HFFc6 (cell line): ENCODE results near the gene KLF3. TPM values are rescaled to one million over a fixed set of nuclear protein-coding genes. Genes with fewer than 3 reads are reported as not detected.

ENCODE experiments used
- DNase-seq: peaks from one replicate; pipeline ENCODE4 v3.0.0-alpha.2; 2018
- H3K27ac Mint-ChIP-seq: 2 replicates; pipeline ENCODE4 v1.8.0; 2020; ENCODE audit warnings: mild to moderate bottlenecking, mixed read lengths
- H3K27me3 Mint-ChIP-seq: 2 replicates; pipeline ENCODE4 v1.8.0; 2021; ENCODE audit warnings: mild to moderate bottlenecking, moderate library complexity, mixed read lengths; ENCODE audit not compliant: insufficient read depth
- H3K36me3 Mint-ChIP-seq: 2 replicates; pipeline ENCODE4 v1.8.0; 2021; ENCODE audit warnings: low read depth, mixed read lengths
- H3K4me1 Mint-ChIP-seq: 2 replicates; pipeline ENCODE4 v1.8.0; 2020; ENCODE audit warnings: low read depth, mixed read lengths
- H3K4me3 Mint-ChIP-seq: 2 replicates; pipeline ENCODE4 v1.8.0; 2020; ENCODE audit warnings: mild to moderate bottlenecking, moderate library complexity, mixed read lengths
- H3K9me3 Mint-ChIP-seq: 2 replicates; pipeline ENCODE4 v1.8.0; 2020; ENCODE audit warnings: mild to moderate bottlenecking, mixed read lengths
- CTCF ChIP-seq: fragments of 200-600 bp; sonication (generic); IDR thresholded peaks from 2 replicates; pipeline ENCODE4 v1.5.0; 2021; ENCODE audit warnings: antibody characterized with exemption, mild to moderate bottlenecking
- long read RNA-seq: library from polyadenylated mRNA; unstranded; transcript quantifications from one replicate; pipeline ENCODE4 v2.0.0, GENCODE V29; 2019
- total RNA-seq, 6 experiments: library from RNA; stranded (reverse); fragmentation: NEBNext Ultra II Directional; extraction: Animal tissue kit (Norgen Biotek cat#: 25700); gene quantifications; 2 replicates in 1 of 6; 3 replicates in 5 of 6; pipeline ENCODE4 v1.2.3, GENCODE V29; 2021

Gene KLF3
- total RNA-seq, result 10 to 100 TPM; 10.7 to 17.1 (median 14.0) TPM
- long read RNA-seq, full-length matches to known transcripts, result 6 of 9 reads
- long read RNA-seq, partial matches to known transcripts, result 1 of 9 reads
- long read RNA-seq, other reads (novel, unspliced or antisense), result 2 of 9 reads

GRCh38 chr4:38663801-38664705, at the start of gene KLF3:
TSS of gene KLF3 (plus strand) at chr4:38664199. CDS start at chr4:38680626, 16,427 bp downstream.
- peaks cover 12% of the 10 kb centered on the region for H3K27me3 Mint-ChIP-seq
- TF ChIP-seq CTCF, result no peak
- peak within 1 kb of the TSS; percentile 93 for H3K4me3 Mint-ChIP-seq
- peak; percentile 80 for DNase-seq
- H3K27ac Mint-ChIP-seq, result peak within 1 kb of the TSS; percentile 98
- H3K36me3 Mint-ChIP-seq, result peaks cover 11% of the 10 kb centered on the region; the same call in 1 of the 2 replicates
- no peaks in the 10 kb centered on the region for H3K9me3 Mint-ChIP-seq
- peaks cover 46% of the 10 kb centered on the region for H3K4me1 Mint-ChIP-seq

GRCh38 chr4:38614231-38614630, 49.8 kb upstream of the KLF3 start:
- H3K36me3 Mint-ChIP-seq, result no peaks in the 10 kb centered on the region
- H3K4me3 Mint-ChIP-seq, result no peak overlapping the region
- no peak overlapping the region for H3K27ac Mint-ChIP-seq
- H3K9me3 Mint-ChIP-seq, result no peaks in the 10 kb centered on the region
- peaks cover 14% of the 10 kb centered on the region for H3K27me3 Mint-ChIP-seq
- TF ChIP-seq CTCF, result no peak
- DNase-seq, result no peak
- no peaks in the 10 kb centered on the region; the same call in 1 of the 2 replicates for H3K4me1 Mint-ChIP-seq

DNA sequence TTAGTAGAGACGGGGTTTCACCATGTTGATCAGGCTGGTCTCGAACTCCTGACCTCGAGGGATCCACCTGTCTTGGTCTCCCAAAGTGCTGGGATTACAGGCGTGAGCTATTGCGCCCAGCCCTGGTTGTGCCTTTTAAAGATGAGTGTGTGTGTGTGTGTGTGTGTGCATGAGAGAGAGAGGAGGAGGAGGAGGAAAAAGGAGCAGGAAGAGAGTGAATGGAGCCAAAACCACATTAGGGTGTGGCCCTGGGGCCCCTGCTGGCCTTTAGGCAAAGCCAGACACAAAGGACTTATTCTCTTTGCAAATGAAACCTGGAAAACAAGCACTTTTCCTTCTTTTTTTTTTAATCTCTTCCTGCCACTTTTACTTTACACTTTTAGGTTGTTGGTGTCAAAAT, 48.2 kb upstream of the KLF3 start:
- DNase-seq, result no peak
- Mint-ChIP-seq H3K4me3 (no peak overlapping the region), H3K27me3 (peaks cover 16% of the 10 kb centered on the region), H3K9me3 (no peaks in the 10 kb centered on the region), H3K27ac (no peak overlapping the region), H3K4me1 (no peaks in the 10 kb centered on the region; the same call in none of the 2 replicates), H3K36me3 (no peaks in the 10 kb centered on the region)
- TF ChIP-seq CTCF, result no peak

GRCh38 chr4:38618505-38618904, 45.5 kb upstream of the KLF3 start:
- Mint-ChIP-seq H3K4me1 (peaks cover 6% of the 10 kb centered on the region; the same call in 1 of the 2 replicates), H3K27ac (no peak overlapping the region), H3K27me3 (peaks cover 15% of the 10 kb centered on the region), H3K4me3 (no peak overlapping the region), H3K36me3 (no peaks in the 10 kb centered on the region), H3K9me3 (no peaks in the 10 kb centered on the region)
- no peak for DNase-seq
- no peak for TF ChIP-seq CTCF

GRCh38 chr4:38619316-38619715, 44.7 kb upstream of the KLF3 start:
- no peaks in the 10 kb centered on the region for H3K36me3 Mint-ChIP-seq
- no peak for TF ChIP-seq CTCF
- peaks cover 6% of the 10 kb centered on the region; the same call in 1 of the 2 replicates for H3K4me1 Mint-ChIP-seq
- no peak overlapping the region for H3K4me3 Mint-ChIP-seq
- no peak overlapping the region for H3K27ac Mint-ChIP-seq
- peaks cover 15% of the 10 kb centered on the region for H3K27me3 Mint-ChIP-seq
- DNase-seq, result no peak
- no peaks in the 10 kb centered on the region for H3K9me3 Mint-ChIP-seq
